MM.1S (cell line): ENCODE data around the gene COG5.

Experiments used
- EZH2 ChIP-seq: fragments of 300-600 bp; sonication (generic); optimal IDR thresholded peaks from 2 replicates; pipeline ENCODE3; 2017; ENCODE audit warnings: low read depth, mild to moderate bottlenecking, antibody characterized with exemption, low read length, mixed read lengths
- EZH2phosphoT487 ChIP-seq: fragments of 300-600 bp; sonication (generic); IDR thresholded peaks from 2 replicates; pipeline ENCODE4 v1.6.1; 2018; ENCODE audit warnings: antibody characterized with exemption, low read length
- TF ChIP-seq, protein P1 (sequence below): fragments of 300-600 bp; sonication (generic); IDR thresholded peaks from 2 replicates; pipeline ENCODE4 v1.5.1; 2016; ENCODE audit warnings: antibody characterized with exemption, low read length, mixed read lengths

DNA sequence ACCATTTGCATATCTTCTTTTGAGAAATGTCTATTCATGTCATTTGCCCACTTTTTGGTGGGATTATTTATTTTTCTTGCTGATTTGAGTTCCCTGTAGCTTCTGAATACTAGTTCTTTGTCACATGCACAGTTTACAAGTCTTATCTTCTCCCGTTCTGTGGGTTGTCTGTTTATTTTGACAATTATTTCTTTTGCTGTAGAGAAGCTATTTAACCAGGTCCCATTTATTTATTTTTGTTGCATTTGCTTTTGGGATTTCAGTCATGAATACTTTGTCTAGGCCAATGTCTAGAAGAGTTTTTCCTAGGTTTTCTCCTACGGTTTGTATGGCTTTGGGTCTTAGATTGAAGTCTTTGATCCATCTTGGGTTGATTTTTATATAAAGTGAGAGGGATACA lies 60.9 kb downstream of the COG5 start:
- TF ChIP-seq, protein P1, sequence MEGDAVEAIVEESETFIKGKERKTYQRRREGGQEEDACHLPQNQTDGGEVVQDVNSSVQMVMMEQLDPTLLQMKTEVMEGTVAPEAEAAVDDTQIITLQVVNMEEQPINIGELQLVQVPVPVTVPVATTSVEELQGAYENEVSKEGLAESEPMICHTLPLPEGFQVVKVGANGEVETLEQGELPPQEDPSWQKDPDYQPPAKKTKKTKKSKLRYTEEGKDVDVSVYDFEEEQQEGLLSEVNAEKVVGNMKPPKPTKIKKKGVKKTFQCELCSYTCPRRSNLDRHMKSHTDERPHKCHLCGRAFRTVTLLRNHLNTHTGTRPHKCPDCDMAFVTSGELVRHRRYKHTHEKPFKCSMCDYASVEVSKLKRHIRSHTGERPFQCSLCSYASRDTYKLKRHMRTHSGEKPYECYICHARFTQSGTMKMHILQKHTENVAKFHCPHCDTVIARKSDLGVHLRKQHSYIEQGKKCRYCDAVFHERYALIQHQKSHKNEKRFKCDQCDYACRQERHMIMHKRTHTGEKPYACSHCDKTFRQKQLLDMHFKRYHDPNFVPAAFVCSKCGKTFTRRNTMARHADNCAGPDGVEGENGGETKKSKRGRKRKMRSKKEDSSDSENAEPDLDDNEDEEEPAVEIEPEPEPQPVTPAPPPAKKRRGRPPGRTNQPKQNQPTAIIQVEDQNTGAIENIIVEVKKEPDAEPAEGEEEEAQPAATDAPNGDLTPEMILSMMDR = no peak
- TF ChIP-seq EZH2 = no peak
- TF ChIP-seq EZH2phosphoT487 = no peak
